HG03565 (cell line): ENCODE measurements around the gene RNU1-3.
"Not testable (repeated sequence)": the region's sequence is repeated elsewhere in the genome, so short reads cannot be mapped to it uniquely, and the experiment has no call there.

Experiments used
- ATAC-seq: cut with Tn5 transposase; IDR thresholded peaks from one replicate; pipeline ENCODE4 v1.9.1; 2021; ENCODE audit warnings: mild to moderate bottlenecking, moderate library complexity; ENCODE audit not compliant: unreplicated experiment

The RNU1-3 gene

GRCh38 chr1:16623337-16623736, 43.4 kb downstream of the RNU1-3 start:
- not testable (repeated sequence) for ATAC-seq

- not testable (repeated sequence) for ATAC-seq
These were observed 45.0 kb downstream of the RNU1-3 start for GRCh38 chr1:16621681-16622315.

- ATAC-seq: no peak
These were observed 45.5 kb downstream of the RNU1-3 start for GRCh38 chr1:16621300-16621658.

- not testable (repeated sequence) for ATAC-seq
These were observed 46.8 kb downstream of the RNU1-3 start for GRCh38 chr1:16619803-16620501.

- ATAC-seq: no peak
These were observed 48.0 kb downstream of the RNU1-3 start for GRCh38 chr1:16618719-16619118.

- no peak for ATAC-seq
These were observed 48.8 kb downstream of the RNU1-3 start for GRCh38 chr1:16617778-16618580.

- no peak for ATAC-seq
These were observed 49.6 kb downstream of the RNU1-3 start for GRCh38 chr1:16617114-16617631.
